ENCODE results near the gene IFI27L2.

Gene IFI27L2

GRCh38 chr14:94115631-94116030 is 13.8 kb downstream of the IFI27L2 start:
- in situ Hi-C loops (cut with MboI; ENCODE audit: low sequenced_read_pairs, unreplicated experiment): no loop called here
- no peak for DNase-seq (ENCODE audit: low spot score)
- no peak for TF ChIP-seq CTCF (IDR thresholded peaks at IDR 0.05; ENCODE audit: borderline replicate concordance, control extremely low read depth, extremely low read depth, insufficient read depth, missing control alignments)

GRCh38 chr14:94115058-94115591 is 14.3 kb downstream of the IFI27L2 start:
- DNase-seq (ENCODE audit: low spot score): no peak
- in situ Hi-C loops (cut with MboI; ENCODE audit: low sequenced_read_pairs, unreplicated experiment): no loop called here
- TF ChIP-seq CTCF (IDR thresholded peaks at IDR 0.05; ENCODE audit: borderline replicate concordance, control extremely low read depth, extremely low read depth, insufficient read depth, missing control alignments): no peak

GRCh38 chr14:94114589-94115057 is 14.8 kb downstream of the IFI27L2 start:
- TF ChIP-seq CTCF (IDR thresholded peaks at IDR 0.05; ENCODE audit: borderline replicate concordance, control extremely low read depth, extremely low read depth, insufficient read depth, missing control alignments): no peak
- no peak for DNase-seq (ENCODE audit: low spot score)
- in situ Hi-C loops (cut with MboI; ENCODE audit: low sequenced_read_pairs, unreplicated experiment): no loop called here

- no peak for TF ChIP-seq CTCF (IDR thresholded peaks at IDR 0.05; ENCODE audit: borderline replicate concordance, control extremely low read depth, extremely low read depth, insufficient read depth, missing control alignments)
- DNase-seq (ENCODE audit: low spot score): no peak
- in situ Hi-C loops (cut with MboI; ENCODE audit: low sequenced_read_pairs, unreplicated experiment): no loop called here
Observed at GRCh38 chr14:94113908-94114588, 15.4 kb downstream of the IFI27L2 start.

GRCh38 chr14:94113490-94113889 is 15.9 kb downstream of the IFI27L2 start:
- TF ChIP-seq CTCF (IDR thresholded peaks at IDR 0.05; ENCODE audit: borderline replicate concordance, control extremely low read depth, extremely low read depth, insufficient read depth, missing control alignments): no peak
- no peak for DNase-seq (ENCODE audit: low spot score)

GRCh38 chr14:94113073-94113472 is 16.3 kb downstream of the IFI27L2 start:
- in situ Hi-C loops (cut with MboI; ENCODE audit: low sequenced_read_pairs, unreplicated experiment): no loop called here
- TF ChIP-seq CTCF (IDR thresholded peaks at IDR 0.05; ENCODE audit: borderline replicate concordance, control extremely low read depth, extremely low read depth, insufficient read depth, missing control alignments): no peak
- DNase-seq (ENCODE audit: low spot score): no peak

More at GRCh38 chr14:94113490-94113889, 15.9 kb downstream of the IFI27L2 start:
- in situ Hi-C loops (cut with MboI; ENCODE audit: low sequenced_read_pairs, unreplicated experiment): no loop called here

Data from GM13976 (cell line).